GM23338 (cell line): ENCODE data around the gene SLC1A4.

Source experiments
- CREB1 ChIP-seq: fragments of 250-450 bp; sonication (Bioruptor Pico); IDR thresholded peaks from 2 replicates; pipeline ENCODE4 v1.5.0; 2020; ENCODE audit warnings: low read depth, mild to moderate bottlenecking, moderate library complexity
- ETS1 ChIP-seq: IDR thresholded peaks from 2 replicates; pipeline ENCODE4 v1.6.1; 2016; ENCODE audit warnings: antibody characterized with exemption
- EZH2 ChIP-seq: fragments of 200-600 bp; sonication (generic); IDR thresholded peaks from one replicate; pipeline ENCODE4 v1.8.0; 2017; ENCODE audit warnings: antibody characterized with exemption, mild to moderate bottlenecking, low read depth; ENCODE audit not compliant: unreplicated experiment
- EZH2phosphoT487 ChIP-seq: fragments of 200-600 bp; sonication (generic); IDR thresholded peaks from one replicate; pipeline ENCODE4 v1.8.1; 2018; ENCODE audit warnings: antibody characterized with exemption; ENCODE audit not compliant: unreplicated experiment
- JUNB ChIP-seq: IDR thresholded peaks from one replicate; pipeline ENCODE4 v1.6.1; 2016; ENCODE audit warnings: antibody characterized with exemption; ENCODE audit not compliant: unreplicated experiment
- NANOG ChIP-seq: IDR thresholded peaks from 2 replicates; pipeline ENCODE4 v1.6.1; 2016; ENCODE audit warnings: antibody characterized with exemption, borderline replicate concordance
- POLR2AphosphoS5 ChIP-seq: IDR thresholded peaks from 2 replicates; pipeline ENCODE4 v1.6.1; 2016; ENCODE audit warnings: antibody characterized with exemption, low read depth
- REST ChIP-seq: IDR thresholded peaks from one replicate; pipeline ENCODE4 v1.6.1; 2018; ENCODE audit warnings: antibody characterized with exemption; ENCODE audit not compliant: unreplicated experiment
- STAT1 ChIP-seq: IDR thresholded peaks from one replicate; pipeline ENCODE4 v1.6.1; 2016; ENCODE audit warnings: antibody characterized with exemption; ENCODE audit not compliant: unreplicated experiment
- ZNF114 ChIP-seq: fragments of 250-450 bp; sonication (Bioruptor Pico); IDR thresholded peaks from 2 replicates; pipeline ENCODE4 v1.5.0; 2020; ENCODE audit warnings: mild to moderate bottlenecking, moderate library complexity
- ZNF331 ChIP-seq: fragments of 250-450 bp; sonication (Bioruptor Pico); IDR thresholded peaks from 2 replicates; pipeline ENCODE4 v1.5.0; 2020; ENCODE audit warnings: low read depth, mild to moderate bottlenecking, moderate library complexity
- TF ChIP-seq, protein P1 (sequence below), 2 experiments: fragments of 200-600 bp in 1 of 2; sonication (generic) in 1 of 2; conservative IDR thresholded peaks; 2 replicates each; pipeline versions ENCODE4 v1.5.1 to v1.6.1; 2016 to 2017; ENCODE audit warnings: antibody characterized with exemption in 2 of 2, low read depth in 2 of 2, mild to moderate bottlenecking in 2 of 2, moderate library complexity in 1 of 2

DNA sequence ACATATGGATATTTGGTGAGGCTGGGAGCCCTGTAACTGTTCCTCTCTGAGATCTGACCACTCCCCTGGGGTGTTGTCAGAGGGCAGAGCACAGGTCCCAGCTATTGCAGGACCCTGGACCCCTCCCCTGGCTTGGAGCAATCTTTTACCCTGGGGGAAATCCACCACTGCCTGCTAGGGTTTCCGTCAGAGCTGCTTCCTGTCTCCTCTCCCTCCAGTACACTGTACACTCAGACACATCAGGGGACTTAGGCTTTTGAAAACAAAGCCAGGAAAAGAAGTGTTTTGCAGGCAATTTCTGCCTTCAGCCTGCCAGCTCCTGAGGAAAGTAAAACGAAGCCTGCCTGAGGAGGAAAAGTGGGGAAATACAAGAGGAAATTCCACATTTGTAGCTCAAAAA lies 53.8 kb downstream of the SLC1A4 start:
- TF ChIP-seq, protein P1, sequence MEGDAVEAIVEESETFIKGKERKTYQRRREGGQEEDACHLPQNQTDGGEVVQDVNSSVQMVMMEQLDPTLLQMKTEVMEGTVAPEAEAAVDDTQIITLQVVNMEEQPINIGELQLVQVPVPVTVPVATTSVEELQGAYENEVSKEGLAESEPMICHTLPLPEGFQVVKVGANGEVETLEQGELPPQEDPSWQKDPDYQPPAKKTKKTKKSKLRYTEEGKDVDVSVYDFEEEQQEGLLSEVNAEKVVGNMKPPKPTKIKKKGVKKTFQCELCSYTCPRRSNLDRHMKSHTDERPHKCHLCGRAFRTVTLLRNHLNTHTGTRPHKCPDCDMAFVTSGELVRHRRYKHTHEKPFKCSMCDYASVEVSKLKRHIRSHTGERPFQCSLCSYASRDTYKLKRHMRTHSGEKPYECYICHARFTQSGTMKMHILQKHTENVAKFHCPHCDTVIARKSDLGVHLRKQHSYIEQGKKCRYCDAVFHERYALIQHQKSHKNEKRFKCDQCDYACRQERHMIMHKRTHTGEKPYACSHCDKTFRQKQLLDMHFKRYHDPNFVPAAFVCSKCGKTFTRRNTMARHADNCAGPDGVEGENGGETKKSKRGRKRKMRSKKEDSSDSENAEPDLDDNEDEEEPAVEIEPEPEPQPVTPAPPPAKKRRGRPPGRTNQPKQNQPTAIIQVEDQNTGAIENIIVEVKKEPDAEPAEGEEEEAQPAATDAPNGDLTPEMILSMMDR (conservative IDR thresholded peaks at IDR 0.05; ENCODE audit: low read depth in 2 of 2): no peak
- TF ChIP-seq POLR2AphosphoS5 (no peak), EZH2 (no peak), EZH2phosphoT487 (no peak), ETS1 (no peak), REST (no peak), CREB1 (CRISPR knock-in tag) (no peak), STAT1 (no peak), ZNF331 (no peak), JUNB (no peak), ZNF114 (CRISPR knock-in tag) (no peak), NANOG (no peak)
